Renal cortex interstitium (tissue), 15 donors: ENCODE measurements around the gene BTN2A1. TPM values are rescaled to one million over a fixed set of nuclear protein-coding genes. Genes with fewer than 3 reads are reported as not detected.
A peak's percentile ranks its signal among the peaks of the same experiment; 100 is the strongest.
"Not testable (repeated sequence)": the region's sequence is repeated elsewhere in the genome, so short reads cannot be mapped to it uniquely, and the experiment has no call there.

Source experiments
- DNase-seq, 11 donors: peaks; one replicate each; pipeline ENCODE4 v3.0.0-alpha.2; 2013; ENCODE audit warnings: low read depth in 9 of 11, low spot score in 4 of 11; ENCODE audit errors: extremely low read depth in 1 of 11
- long read RNA-seq, 16 experiments: transcript quantifications; one replicate each; lab custom pipeline, GENCODE V29; 2026
- polyA plus RNA-seq, 3 donors: library from polyadenylated mRNA; unstranded; fragments of 120-200 nt; gene quantifications; one replicate each; pipeline ENCODE4 v1.2.1, GENCODE V29; 2013; ENCODE audit not compliant: insufficient read length in 3 of 3

Gene BTN2A1
- 10 to 100 TPM; 27.5 to 35.5 (median 30.5) TPM for polyA plus RNA-seq
- long read RNA-seq, donor 1, partial matches to known transcripts = 0 of 2 reads
- long read RNA-seq, donor 1, other reads (novel, unspliced or antisense) = 0 of 2 reads
- long read RNA-seq, donor 2 = 0 reads
- long read RNA-seq, donor 3, partial matches to known transcripts = 23 of 25 reads
- long read RNA-seq, donor 3, other reads (novel, unspliced or antisense) = 0 of 25 reads
- long read RNA-seq, donor 4, partial matches to known transcripts = 0 of 1 reads
- long read RNA-seq, donor 4, other reads (novel, unspliced or antisense) = 0 of 1 reads
- long read RNA-seq, donor 5 = 0 reads
- long read RNA-seq, donor 6 = 0 reads
- long read RNA-seq, donor 7, partial matches to known transcripts = 18 of 18 reads
- long read RNA-seq, donor 7, other reads (novel, unspliced or antisense) = 0 of 18 reads
- long read RNA-seq, donor 8 = 0 reads
- long read RNA-seq, donor 9, partial matches to known transcripts = 18 of 22 reads
- long read RNA-seq, donor 9, other reads (novel, unspliced or antisense) = 0 of 22 reads
- long read RNA-seq, donor 10, partial matches to known transcripts = 0 of 3 reads
- long read RNA-seq, donor 10, other reads (novel, unspliced or antisense) = 0 of 3 reads
- long read RNA-seq, donor 11, partial matches to known transcripts = 17 of 20 reads
- long read RNA-seq, donor 11, other reads (novel, unspliced or antisense) = 0 of 20 reads
- long read RNA-seq, donor 12 = 0 reads
- long read RNA-seq, donor 13 = 0 reads
- long read RNA-seq, donor 14, partial matches to known transcripts = 0 of 2 reads
- long read RNA-seq, donor 14, other reads (novel, unspliced or antisense) = 0 of 2 reads
- long read RNA-seq, donor 15, partial matches to known transcripts = 11 of 11 reads
- long read RNA-seq, donor 15, other reads (novel, unspliced or antisense) = 0 of 11 reads
- long read RNA-seq, donor 16, partial matches to known transcripts = 0 of 2 reads
- long read RNA-seq, donor 16, other reads (novel, unspliced or antisense) = 0 of 2 reads

- peak; percentile 79 to 95 (median 87) for DNase-seq
Observed at GRCh38 chr6:26457806-26458688, at the start of gene BTN2A1. TSS of gene BTN2A1 (plus strand) at chr6:26457955. CDS start at chr6:26458637, 682 bp downstream.

DNA sequence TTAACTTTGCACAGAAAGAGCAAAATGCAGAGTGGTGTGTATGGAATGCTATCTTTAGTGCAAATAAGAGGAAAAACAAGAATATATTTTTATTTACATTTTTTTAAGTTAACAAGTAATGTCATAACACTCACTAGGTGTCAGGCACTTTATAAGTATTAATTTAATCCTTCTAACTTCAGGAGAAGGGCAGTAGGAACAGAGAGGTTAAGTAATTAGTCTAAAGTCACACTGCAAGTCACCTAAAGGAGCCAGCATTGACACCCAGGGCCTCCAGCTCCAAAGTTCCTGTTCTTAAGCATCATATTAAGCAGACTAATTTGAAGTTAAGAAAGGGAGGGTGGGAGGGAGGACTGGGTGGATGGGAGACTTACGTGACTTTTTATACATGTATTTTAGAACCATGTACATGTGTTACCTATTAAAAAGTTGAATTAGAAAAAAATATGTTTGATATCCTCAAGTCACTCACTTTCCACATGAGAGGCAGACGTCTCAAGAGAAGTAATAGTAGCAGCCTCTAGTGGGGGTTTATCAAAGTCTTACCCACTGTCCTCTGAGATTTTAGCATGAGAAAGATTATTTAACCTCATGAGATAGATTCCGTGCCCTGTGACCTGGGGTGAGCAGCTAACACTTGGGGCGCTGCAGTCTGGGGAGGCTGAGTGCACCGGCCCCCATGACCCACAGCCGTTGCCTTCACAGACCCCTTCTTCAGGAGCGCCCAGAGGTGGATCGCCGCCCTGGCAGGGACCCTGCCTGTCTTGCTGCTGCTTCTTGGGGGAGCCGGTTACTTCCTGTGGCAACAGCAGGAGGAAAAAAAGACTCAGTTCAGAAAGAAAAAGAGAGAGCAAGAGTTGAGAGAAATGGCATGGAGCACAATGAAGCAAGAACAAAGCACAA lies 48.7 kb upstream of the BTN2A1 start:
- no peak for DNase-seq

DNA sequence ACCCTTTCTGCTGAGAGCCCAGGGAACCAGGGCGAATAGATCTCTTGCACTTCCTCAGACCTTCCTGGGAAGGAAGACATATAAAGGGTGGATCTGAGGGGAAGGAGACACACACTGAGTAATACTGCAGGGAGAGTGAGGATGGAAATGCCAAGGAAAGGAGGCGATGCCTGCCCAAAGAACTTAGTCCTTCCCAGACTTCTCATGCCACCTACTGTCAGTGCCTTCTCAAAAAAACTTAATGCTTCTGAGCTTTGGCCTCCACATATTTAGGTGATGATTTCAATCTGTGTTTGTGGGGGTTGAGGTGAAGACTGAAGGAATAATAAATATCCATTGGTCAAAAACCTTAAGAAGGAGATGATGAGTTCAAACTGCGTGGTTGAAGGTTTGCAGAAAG lies 46.0 kb upstream of the BTN2A1 start:
- no peak for DNase-seq

GRCh38 chr6:26412228-26412627 lies 45.5 kb upstream of the BTN2A1 start:
- no peak for DNase-seq

- DNase-seq = no peak
Observed at GRCh38 chr6:26412954-26413353, 44.8 kb upstream of the BTN2A1 start.

DNA sequence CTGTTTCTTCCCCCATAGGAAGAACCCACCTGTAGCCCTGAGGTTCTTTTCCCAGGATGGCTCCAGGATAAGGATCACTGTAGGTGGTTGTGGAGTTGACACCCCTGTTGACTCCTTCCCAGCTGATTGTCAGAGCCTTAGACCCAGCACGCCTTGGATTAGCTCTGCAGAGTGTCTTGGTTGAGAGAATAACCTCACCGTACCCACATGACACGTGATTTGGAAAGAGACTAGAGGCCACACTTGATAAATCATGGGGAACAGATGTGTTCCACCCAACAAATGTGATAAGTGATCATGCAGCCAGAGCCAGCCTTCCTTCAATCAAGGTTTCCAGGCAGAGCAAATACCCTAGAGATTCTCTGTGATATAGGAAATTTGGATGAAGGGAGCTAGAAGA lies 43.5 kb upstream of the BTN2A1 start:
- DNase-seq = no peak

DNA sequence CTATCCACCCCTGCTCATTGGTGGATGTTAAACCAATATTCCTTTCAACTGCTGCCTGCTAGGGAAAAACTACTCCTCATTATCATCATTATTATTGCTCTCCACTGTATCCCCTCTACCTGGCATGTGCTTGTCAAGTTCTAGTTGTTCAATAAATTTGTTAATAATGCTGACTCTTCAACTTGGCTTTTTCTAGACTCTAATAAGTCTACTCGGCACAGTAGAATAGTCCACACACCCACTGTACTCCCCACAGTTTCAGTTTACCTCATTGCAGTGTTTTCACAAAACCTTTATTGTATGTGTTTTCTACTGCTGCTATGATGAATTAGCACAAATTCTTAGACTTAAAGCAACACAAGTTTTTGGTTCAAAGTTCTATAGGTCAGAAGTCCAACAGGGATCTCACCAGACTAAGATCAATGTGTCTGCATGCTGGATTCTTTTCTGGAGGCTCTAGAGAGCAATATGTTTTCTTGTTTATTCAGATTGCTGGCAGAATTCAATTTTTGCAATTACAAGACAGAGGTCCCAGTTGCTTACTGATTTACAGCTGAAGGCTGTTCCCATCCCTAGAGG lies 42.6 kb upstream of the BTN2A1 start:
- no peak for DNase-seq

GRCh38 chr6:26415791-26416190 lies 42.0 kb upstream of the BTN2A1 start:
- no peak for DNase-seq

DNA sequence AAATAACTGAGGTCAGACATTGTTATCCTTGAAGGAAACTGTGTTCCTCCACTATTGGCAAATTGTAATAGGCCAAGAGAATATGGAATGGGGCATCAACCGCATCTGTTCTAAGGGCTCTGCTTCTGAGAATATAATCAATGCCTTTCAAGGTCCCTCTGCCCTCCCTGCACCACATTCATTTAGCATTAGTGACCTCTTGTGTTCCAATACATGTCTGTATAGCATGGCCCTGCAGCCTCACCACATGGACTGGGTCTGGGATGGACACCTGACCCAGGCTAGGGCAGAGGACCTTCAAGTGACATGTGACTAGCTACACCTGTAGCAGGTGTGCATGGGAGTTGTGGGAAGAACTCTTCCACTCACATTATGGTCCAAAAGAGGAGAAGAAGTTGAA lies 41.5 kb upstream of the BTN2A1 start:
- no peak for DNase-seq

DNA sequence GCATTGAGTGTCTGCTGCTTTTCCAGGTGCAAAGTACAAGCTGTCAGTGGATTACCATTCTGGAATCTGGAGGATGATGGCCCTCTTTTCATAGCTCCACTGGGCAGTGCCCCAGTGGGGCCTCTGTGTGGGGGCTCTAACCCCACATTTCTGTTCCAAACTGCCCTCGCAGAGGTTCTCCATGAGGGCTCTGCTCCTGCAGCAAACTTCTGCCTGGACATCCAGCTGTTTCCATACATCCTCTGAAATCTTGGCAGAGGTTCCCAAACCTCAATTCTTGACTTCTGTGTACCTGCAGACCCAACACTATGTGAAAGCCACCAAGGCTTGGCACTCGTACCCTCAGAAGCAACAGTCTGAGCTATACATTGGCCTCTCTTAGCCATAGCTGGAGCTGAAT lies 39.7 kb upstream of the BTN2A1 start:
- DNase-seq = not testable (repeated sequence)

- not testable (repeated sequence) for DNase-seq
Observed at GRCh38 chr6:26418795-26419194, 39.0 kb upstream of the BTN2A1 start.

DNA sequence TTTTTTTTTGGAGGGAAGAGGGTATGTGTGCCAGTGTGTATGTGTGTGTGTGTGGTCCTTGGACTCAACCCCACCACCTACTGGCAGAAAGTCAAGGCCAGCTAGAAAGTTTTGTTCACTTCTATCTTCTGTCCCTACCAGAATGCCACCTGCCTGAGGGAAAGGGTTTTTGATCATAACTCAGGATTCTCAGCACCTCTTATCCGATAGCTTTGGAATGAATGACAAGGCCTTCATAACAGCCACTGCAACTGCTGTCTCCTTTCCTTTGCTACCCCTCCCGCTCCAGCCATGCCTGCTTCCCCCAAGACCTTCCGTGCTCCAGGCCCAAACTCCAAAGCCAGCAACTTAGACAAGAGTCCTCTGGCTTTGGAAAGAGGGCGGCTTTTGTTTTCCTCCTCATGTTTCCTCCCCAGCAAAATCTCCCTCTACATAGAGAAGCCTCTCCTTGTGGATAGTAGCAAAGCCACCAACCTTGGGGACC lies 37.0 kb upstream of the BTN2A1 start:
- DNase-seq = peak in 10 of 11 donors; percentile 13 to 60 (median 50)

GRCh38 chr6:26421259-26422144 lies 36.3 kb upstream of the BTN2A1 start:
- DNase-seq = peak; percentile 71 to 94 (median 88)

DNA sequence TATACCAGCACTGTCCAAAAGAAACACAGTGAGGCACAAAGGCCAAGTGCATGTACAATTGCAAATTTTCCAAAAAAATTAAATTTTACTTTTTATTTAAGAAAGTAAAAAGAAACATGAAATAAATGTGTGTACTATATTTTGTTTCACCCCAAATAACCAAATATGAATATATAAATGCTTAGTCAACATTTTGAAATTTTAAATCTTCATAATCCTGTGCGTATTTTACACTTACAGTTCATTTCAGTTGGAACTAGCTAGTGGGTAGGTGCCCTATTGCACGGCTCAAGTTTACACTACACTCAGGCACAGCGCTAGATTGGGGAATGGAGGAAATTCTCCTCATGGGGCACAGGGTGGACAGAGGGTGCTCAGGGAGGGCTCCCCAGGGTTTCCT lies 35.4 kb upstream of the BTN2A1 start:
- DNase-seq = no peak

- no peak for DNase-seq
Observed at GRCh38 chr6:26426691-26427450, 30.9 kb upstream of the BTN2A1 start.

DNA sequence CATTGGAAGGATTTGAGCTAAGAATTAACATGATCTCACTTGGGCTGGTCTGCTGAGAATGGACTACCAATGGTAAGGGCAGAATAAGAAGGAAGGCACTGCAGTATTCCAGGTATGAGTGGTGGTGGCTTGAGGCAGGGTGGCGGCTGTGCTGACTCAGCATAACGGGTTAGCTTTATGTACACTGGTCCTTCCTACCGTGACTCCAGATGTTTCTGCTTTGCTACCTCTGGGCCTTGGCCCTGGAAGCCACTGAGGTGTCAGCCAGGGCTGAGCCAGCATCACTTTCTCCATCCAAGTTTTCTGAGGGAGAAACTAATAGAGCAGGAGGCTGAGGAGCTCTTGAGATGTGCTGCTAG lies 30.3 kb upstream of the BTN2A1 start:
- DNase-seq = no peak
